Measurements from ENCODE around the gene IMMP2L. TPM values are rescaled to one million over a fixed set of nuclear protein-coding genes. Genes with fewer than 3 reads are reported as not detected.

The IMMP2L gene
- total RNA-seq, 1 experiment from 2014 or later, result 8.8 TPM

- Histone ChIP-seq H3K36me3 (ENCODE audit: control insufficient read depth, insufficient read depth, low read length) (no peaks in the 10 kb centered on the region), H3K9me3 (ENCODE audit: control insufficient read depth, insufficient read depth, low read depth, low read length) (no peaks in the 10 kb centered on the region), H3K27ac (ENCODE audit: low read length) (no peak overlapping the region), H3K4me3 (ENCODE audit: low read depth in 2 of 2, low read length in 2 of 2) (no peak overlapping the region), H3K27me3 (ENCODE audit: control insufficient read depth, insufficient read depth, low read length) (no peaks in the 10 kb centered on the region), H3K4me1 (ENCODE audit: control insufficient read depth, insufficient read depth, low read length) (no peaks in the 10 kb centered on the region)
- intact Hi-C loops (cut with micrococcal nuclease; ENCODE audit: unreplicated experiment) (no loop called here), in situ Hi-C loops (cut with HindIII; ENCODE audit: low pct_unique_long_range_greater_than_20kb, low sequenced_read_pairs) (no loop called here)
- ChIA-PET CTCF (no interaction called here), POLR2A (no interaction called here)
- TF ChIP-seq REST (IDR thresholded peaks at IDR 0.05; ENCODE audit: insufficient read depth in 1 of 2, low read depth in 2 of 2, low read length in 1 of 2), result no peak
- no peak for TF ChIP-seq SIN3A (IDR thresholded peaks at IDR 0.05; ENCODE audit: borderline replicate concordance, insufficient read depth, low read depth, low read length)
- TF ChIP-seq, protein P1, sequence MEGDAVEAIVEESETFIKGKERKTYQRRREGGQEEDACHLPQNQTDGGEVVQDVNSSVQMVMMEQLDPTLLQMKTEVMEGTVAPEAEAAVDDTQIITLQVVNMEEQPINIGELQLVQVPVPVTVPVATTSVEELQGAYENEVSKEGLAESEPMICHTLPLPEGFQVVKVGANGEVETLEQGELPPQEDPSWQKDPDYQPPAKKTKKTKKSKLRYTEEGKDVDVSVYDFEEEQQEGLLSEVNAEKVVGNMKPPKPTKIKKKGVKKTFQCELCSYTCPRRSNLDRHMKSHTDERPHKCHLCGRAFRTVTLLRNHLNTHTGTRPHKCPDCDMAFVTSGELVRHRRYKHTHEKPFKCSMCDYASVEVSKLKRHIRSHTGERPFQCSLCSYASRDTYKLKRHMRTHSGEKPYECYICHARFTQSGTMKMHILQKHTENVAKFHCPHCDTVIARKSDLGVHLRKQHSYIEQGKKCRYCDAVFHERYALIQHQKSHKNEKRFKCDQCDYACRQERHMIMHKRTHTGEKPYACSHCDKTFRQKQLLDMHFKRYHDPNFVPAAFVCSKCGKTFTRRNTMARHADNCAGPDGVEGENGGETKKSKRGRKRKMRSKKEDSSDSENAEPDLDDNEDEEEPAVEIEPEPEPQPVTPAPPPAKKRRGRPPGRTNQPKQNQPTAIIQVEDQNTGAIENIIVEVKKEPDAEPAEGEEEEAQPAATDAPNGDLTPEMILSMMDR (IDR thresholded peaks at IDR 0.05), result no peak
- TF ChIP-seq POLR2AphosphoS5 (IDR thresholded peaks at IDR 0.05; ENCODE audit: low read depth, low read length), result no peak
- no peak for TF ChIP-seq TCF7L2 (IDR thresholded peaks at IDR 0.05; ENCODE audit: low read depth, low read length)
- ATAC-seq (no peak), DNase-seq (ENCODE audit: low read depth, low spot score) (no peak)
- no TSS peak for BruUV-seq (replicated peaks)
Measured at GRCh38 chr7:111030336-111030735, 532.0 kb downstream of the IMMP2L start.

- ATAC-seq (no peak), DNase-seq (ENCODE audit: low read depth, low spot score) (no peak)
- no peaks in the 10 kb centered on the region for H3K9me3 ChIP-seq (ENCODE audit: control insufficient read depth, insufficient read depth, low read depth, low read length)
- no peak overlapping the region for H3K27ac ChIP-seq (ENCODE audit: low read length)
- no peaks in the 10 kb centered on the region for H3K36me3 ChIP-seq (ENCODE audit: control insufficient read depth, insufficient read depth, low read length)
- in situ Hi-C loops (cut with HindIII; ENCODE audit: low pct_unique_long_range_greater_than_20kb, low sequenced_read_pairs), result no loop called here
- TF ChIP-seq, protein P1 (IDR thresholded peaks at IDR 0.05), result no peak
- no peak for TF ChIP-seq POLR2AphosphoS5 (IDR thresholded peaks at IDR 0.05; ENCODE audit: low read depth, low read length)
- TF ChIP-seq SIN3A (IDR thresholded peaks at IDR 0.05; ENCODE audit: borderline replicate concordance, insufficient read depth, low read depth, low read length), result no peak
- TF ChIP-seq TCF7L2 (IDR thresholded peaks at IDR 0.05; ENCODE audit: low read depth, low read length), result no peak
- TF ChIP-seq REST (IDR thresholded peaks at IDR 0.05; ENCODE audit: insufficient read depth in 1 of 2, low read depth in 2 of 2, low read length in 1 of 2), result no peak
- POLR2A ChIA-PET, result no interaction called here
- no peak overlapping the region for H3K4me3 ChIP-seq (ENCODE audit: low read depth in 2 of 2, low read length in 2 of 2)
- CTCF ChIA-PET, result no interaction called here
- H3K4me1 ChIP-seq (ENCODE audit: control insufficient read depth, insufficient read depth, low read length), result no peaks in the 10 kb centered on the region
- no peaks in the 10 kb centered on the region for H3K27me3 ChIP-seq (ENCODE audit: control insufficient read depth, insufficient read depth, low read length)
- intact Hi-C loops (cut with micrococcal nuclease; ENCODE audit: unreplicated experiment), result no loop called here
- BruUV-seq (replicated peaks), result no TSS peak
Measured at GRCh38 chr7:111029574-111030251, 532.6 kb downstream of the IMMP2L start.
